Spinal cord (tissue), 10 donors: ENCODE results near the gene CRY2. TPM values are rescaled to one million over a fixed set of nuclear protein-coding genes. Genes with fewer than 3 reads are reported as not detected.

Source experiments
- DNase-seq, 6 donors: peaks; one replicate each; pipeline versions ENCODE4 v3.0.0 to v3.0.0-alpha.2; 2013 to 2015; ENCODE audit warnings: low spot score in 6 of 6, low read depth in 4 of 6
- H3K27ac ChIP-seq: one replicate; pipeline ENCODE4 v1.5.1; 2013; ENCODE audit warnings: low read depth, low read length, control low read depth
- H3K27me3 ChIP-seq: one replicate; pipeline ENCODE4 v1.6.1; 2013; ENCODE audit warnings: low read length; ENCODE audit not compliant: control insufficient read depth, insufficient read depth
- H3K36me3 ChIP-seq: one replicate; pipeline ENCODE4 v1.6.1; 2013; ENCODE audit warnings: low read length; ENCODE audit not compliant: control insufficient read depth, insufficient read depth
- H3K4me1 ChIP-seq: one replicate; pipeline ENCODE4 v1.6.1; 2013; ENCODE audit warnings: low read length; ENCODE audit not compliant: control insufficient read depth, insufficient read depth
- H3K4me3 ChIP-seq: one replicate; pipeline ENCODE4 v1.5.1; 2013; ENCODE audit warnings: low read depth, low read length, control low read depth
- H3K9me3 ChIP-seq: one replicate; pipeline ENCODE4 v1.6.1; 2013; ENCODE audit warnings: low read length; ENCODE audit not compliant: control insufficient read depth, insufficient read depth
- WGBS: methylation state at CpG from one replicate; pipeline ENCODE4 v1.1.5; 2013; ENCODE audit warnings: missing lambda C conversion rate; ENCODE audit not compliant: insufficient coverage; 5-methylcytosine and 5-hydroxymethylcytosine counted together
- polyA plus RNA-seq, 2 donors: library from polyadenylated mRNA; unstranded; fragments of 120-200 nt; gene quantifications; one replicate each; pipeline ENCODE4 v1.2.1, GENCODE V29; 2013; ENCODE audit not compliant: insufficient read length in 2 of 2
- total RNA-seq, 2 donors: library from RNA; depleted of rRNA in 1 of 2; stranded (reverse); fragments of 120-200 nt in 1 of 2; fragments of >200 nt in 1 of 2; gene quantifications; one replicate each; pipeline versions ENCODE4 v1.2.3 to v1.2.4, GENCODE V29; 2013 to 2014
- donor health status: healthy.

CRY2 gene
- total and polyA plus RNA-seq, 4 donors, result 38.9 to 45.2 (median 41.7) TPM

DNA sequence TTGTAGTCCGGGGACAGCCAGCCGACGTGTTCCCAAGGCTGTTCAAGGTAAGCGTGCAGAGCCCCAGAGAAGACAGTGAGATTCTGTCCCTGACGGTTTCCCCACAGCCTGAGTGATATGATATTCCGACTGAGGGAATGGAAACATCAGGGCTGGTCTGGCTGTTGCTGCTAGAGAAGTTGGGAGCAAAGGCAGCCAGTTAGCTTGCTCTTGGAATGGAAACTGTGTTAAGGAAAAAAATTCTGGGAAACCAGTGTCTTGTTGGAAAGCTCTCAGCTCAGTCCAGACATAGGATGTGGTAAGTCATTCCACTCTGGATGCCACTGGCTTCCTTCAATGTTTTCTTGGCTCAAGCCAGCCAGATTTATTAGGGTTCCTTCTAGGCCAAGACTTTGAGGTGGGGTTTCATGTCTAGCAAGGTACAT, 8.8 kb downstream of the CRY2 start:
- WGBS, result 91% methylated on average over 6 of the region's 6 CpGs
- peaks cover 71% of the 10 kb centered on the region for H3K4me1 ChIP-seq

GRCh38 chr11:45857961-45858474, 10.7 kb downstream of the CRY2 start:
- no peaks in the 10 kb centered on the region for H3K9me3 ChIP-seq
- no peak overlapping the region for H3K4me3 ChIP-seq
- peak overlapping the region; percentile 88 for H3K27ac ChIP-seq
- peaks cover 53% of the 10 kb centered on the region for H3K36me3 ChIP-seq
- H3K27me3 ChIP-seq, result no peaks in the 10 kb centered on the region
- 50% methylated on average over 2 of the region's 2 CpGs for WGBS
- peak in 5 of 6 donors; percentile 26 to 87 (median 62) for DNase-seq
- H3K4me1 ChIP-seq, result peaks cover 60% of the 10 kb centered on the region

More for the DNA sequence above, 8.8 kb downstream of the CRY2 start:
- H3K4me3 ChIP-seq, result no peak overlapping the region
- H3K36me3 ChIP-seq, result peaks cover 35% of the 10 kb centered on the region
- peak overlapping the region; percentile 65 for H3K27ac ChIP-seq
- H3K27me3 ChIP-seq, result no peaks in the 10 kb centered on the region
- H3K9me3 ChIP-seq, result no peaks in the 10 kb centered on the region
- peak in 1 of 6 donors; percentile 61 for DNase-seq

DNA sequence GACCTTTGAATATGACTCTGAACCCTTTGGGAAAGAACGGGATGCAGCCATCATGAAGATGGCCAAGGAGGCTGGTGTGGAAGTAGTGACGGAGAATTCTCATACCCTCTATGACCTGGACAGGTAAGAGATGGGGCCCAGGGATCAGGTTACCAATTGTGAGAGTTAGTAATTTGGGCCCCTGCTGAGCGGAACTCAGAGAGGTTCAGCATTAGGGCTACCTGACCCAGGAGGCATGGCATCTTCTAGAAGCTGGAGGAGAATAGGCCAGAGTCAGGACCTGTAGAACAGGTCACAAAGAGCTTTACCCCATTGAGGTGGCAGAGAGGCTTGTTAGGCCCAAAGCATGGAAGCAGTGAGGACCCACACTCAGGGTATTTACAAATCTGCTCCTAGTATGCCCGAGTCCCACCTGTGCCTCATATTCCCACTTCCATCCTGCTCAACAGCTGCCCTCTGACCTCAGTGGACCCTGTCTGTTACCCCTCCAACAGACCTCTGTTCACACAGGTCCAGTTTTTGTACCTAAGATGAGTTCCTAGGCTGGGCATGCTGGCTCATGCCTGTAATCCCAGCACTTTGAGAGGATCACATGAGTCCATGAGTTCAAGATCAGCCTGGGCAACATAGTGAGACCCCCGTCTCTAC, 11.6 kb downstream of the CRY2 start:
- Histone ChIP-seq H3K27me3 (no peaks in the 10 kb centered on the region), H3K36me3 (peaks cover 60% of the 10 kb centered on the region), H3K27ac (peak overlapping the region; percentile 88), H3K9me3 (no peaks in the 10 kb centered on the region), H3K4me3 (no peak overlapping the region), H3K4me1 (peaks cover 55% of the 10 kb centered on the region)
- DNase-seq, result no peak
- 95% methylated on average over 2 of the region's 5 CpGs for WGBS

DNA sequence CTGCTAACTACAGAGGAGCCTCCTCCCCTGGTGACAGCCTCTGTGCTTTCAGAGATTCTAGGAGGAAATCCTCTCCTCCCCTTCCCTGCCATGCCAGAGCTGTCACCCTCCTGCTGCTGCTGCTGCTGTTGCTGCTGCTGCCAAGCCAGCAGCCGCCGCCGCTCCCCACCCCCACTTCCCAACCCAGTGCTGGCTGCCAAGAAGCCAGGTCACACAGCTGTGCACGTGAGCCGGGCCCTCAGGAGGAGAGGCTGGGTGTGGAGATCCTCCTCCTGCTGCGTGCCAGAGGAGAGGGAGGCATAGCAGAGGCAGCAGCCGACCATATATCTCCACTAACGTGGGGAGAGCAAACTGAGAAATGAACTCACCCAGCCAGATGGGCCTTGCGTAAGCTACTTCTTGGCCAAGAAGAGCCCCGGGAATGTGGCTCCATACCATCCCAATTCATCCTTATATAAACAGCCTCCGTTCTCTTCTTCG, 12.4 kb downstream of the CRY2 start:
- DNase-seq, result peak; percentile 59 to 92 (median 73)
- H3K27me3 ChIP-seq, result no peaks in the 10 kb centered on the region
- H3K36me3 ChIP-seq, result peaks cover 67% of the 10 kb centered on the region
- no peaks in the 10 kb centered on the region for H3K9me3 ChIP-seq
- peak overlapping the region; percentile 88 for H3K27ac ChIP-seq
- peaks cover 49% of the 10 kb centered on the region for H3K4me1 ChIP-seq
- H3K4me3 ChIP-seq, result no peak overlapping the region
- 24% methylated on average over 6 of the region's 12 CpGs for WGBS

GRCh38 chr11:45860348-45860747, 13.1 kb downstream of the CRY2 start:
- Histone ChIP-seq H3K27ac (peak overlapping the region; percentile 88), H3K4me1 (peaks cover 46% of the 10 kb centered on the region), H3K4me3 (no peak overlapping the region), H3K27me3 (no peaks in the 10 kb centered on the region), H3K36me3 (peaks cover 73% of the 10 kb centered on the region), H3K9me3 (no peaks in the 10 kb centered on the region)
- no peak for DNase-seq
- 100% methylated on average over 3 of the region's 5 CpGs for WGBS

DNA sequence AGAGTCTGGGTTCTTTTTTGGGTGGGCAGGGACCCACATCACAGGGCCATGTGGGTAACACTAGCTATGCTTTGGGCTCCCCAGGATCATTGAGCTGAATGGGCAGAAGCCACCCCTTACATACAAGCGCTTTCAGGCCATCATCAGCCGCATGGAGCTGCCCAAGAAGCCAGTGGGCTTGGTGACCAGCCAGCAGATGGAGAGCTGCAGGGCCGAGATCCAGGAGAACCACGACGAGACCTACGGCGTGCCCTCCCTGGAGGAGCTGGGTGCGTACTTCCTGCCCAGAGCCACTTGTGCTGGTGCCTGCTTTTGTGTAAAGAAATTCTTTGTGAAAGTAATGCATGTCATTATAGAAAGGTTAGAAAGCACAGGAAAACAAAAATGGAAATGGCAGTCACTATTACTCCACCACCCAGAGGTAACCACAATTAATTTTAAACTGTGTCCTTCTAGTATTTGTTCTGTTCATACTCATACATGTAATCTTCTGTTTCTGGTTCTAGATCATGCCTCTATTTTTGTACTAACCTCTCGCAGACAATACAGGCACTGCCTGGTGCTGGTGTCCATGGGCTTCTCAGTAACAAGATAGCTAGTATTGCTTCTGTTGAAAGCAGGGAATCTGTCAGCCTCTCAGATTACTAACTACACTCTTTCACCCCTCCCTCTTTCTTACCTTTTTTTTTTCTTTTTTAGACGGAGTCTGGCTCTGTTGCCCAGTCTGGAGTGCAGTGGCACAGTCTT, 13.7 kb downstream of the CRY2 start:
- WGBS, result 81% methylated on average over 9 of the region's 10 CpGs
- Histone ChIP-seq H3K9me3 (no peaks in the 10 kb centered on the region), H3K27me3 (no peaks in the 10 kb centered on the region), H3K4me1 (peaks cover 42% of the 10 kb centered on the region), H3K36me3 (peaks cover 79% of the 10 kb centered on the region), H3K27ac (peak overlapping the region; percentile 88), H3K4me3 (no peak overlapping the region)
- no peak for DNase-seq

DNA sequence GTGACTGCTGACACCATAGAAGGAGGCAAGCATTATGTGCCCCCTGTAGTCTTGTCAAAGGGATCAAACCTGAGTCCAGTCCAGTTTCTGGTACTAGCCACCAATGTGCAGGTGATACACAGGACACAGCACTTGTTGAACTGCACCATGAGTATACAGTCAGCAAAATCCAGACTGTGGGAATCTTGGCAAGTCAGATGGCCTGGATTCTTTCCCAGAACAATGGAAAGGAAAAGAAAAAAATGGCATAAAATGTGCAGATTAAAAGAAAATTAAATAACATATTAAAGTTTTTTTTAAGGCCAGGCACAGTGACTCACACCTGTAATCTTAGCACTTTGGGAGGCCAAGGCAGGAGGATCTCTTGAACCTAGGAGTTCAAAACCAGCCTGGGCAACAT, 16.8 kb downstream of the CRY2 start:
- no peak for DNase-seq
- H3K36me3 ChIP-seq, result peaks cover 87% of the 10 kb centered on the region
- peaks cover 16% of the 10 kb centered on the region for H3K4me1 ChIP-seq
- H3K9me3 ChIP-seq, result no peaks in the 10 kb centered on the region
- H3K4me3 ChIP-seq, result no peak overlapping the region
- H3K27ac ChIP-seq, result no peak overlapping the region
- no peaks in the 10 kb centered on the region for H3K27me3 ChIP-seq

DNA sequence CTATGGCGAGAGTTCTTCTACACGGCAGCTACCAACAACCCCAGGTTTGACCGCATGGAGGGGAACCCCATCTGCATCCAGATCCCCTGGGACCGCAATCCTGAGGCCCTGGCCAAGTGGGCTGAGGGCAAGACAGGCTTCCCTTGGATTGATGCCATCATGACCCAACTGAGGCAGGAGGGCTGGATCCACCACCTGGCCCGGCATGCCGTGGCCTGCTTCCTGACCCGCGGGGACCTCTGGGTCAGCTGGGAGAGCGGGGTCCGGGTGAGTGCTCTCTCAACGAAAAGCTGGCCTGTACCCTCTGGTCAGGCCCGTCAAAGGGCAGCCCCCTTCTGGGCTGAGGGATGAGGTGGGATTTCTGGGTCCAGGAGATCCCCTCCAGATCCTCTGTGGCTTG, 22.3 kb downstream of the CRY2 start:
- Histone ChIP-seq H3K4me1 (peaks cover 5% of the 10 kb centered on the region), H3K4me3 (no peak overlapping the region), H3K9me3 (no peaks in the 10 kb centered on the region), H3K27ac (no peak overlapping the region), H3K27me3 (no peaks in the 10 kb centered on the region), H3K36me3 (peaks cover 88% of the 10 kb centered on the region)
- WGBS, result 96% methylated on average over 12 of the region's 12 CpGs
- DNase-seq, result no peak

GRCh38 chr11:45870706-45871105, 23.4 kb downstream of the CRY2 start:
- Histone ChIP-seq H3K4me3 (no peak overlapping the region), H3K36me3 (peaks cover 86% of the 10 kb centered on the region), H3K27ac (no peak overlapping the region), H3K4me1 (peaks cover 5% of the 10 kb centered on the region), H3K9me3 (no peaks in the 10 kb centered on the region), H3K27me3 (no peaks in the 10 kb centered on the region)
- DNase-seq, result no peak
- 100% methylated on average over 4 of the region's 4 CpGs for WGBS
